H1 (cell line): ENCODE results near the gene OSBPL6. TPM values are rescaled to one million over a fixed set of nuclear protein-coding genes. Genes with fewer than 3 reads are reported as not detected.

Source experiments
- CTCF ChIA-PET: fragments of 300-600 bp; sonication (Branson Sonifier 250); formaldehyde crosslinking; loops from one replicate; lab custom pipeline; 2021; ENCODE audit not compliant: partially characterized antibody; lab: Charles Lee
- POLR2A ChIA-PET: fragments of 300-600 bp; sonication (Branson Sonifier 250); formaldehyde crosslinking; loops from one replicate; lab custom pipeline; 2021; ENCODE audit warnings: inconsistent platforms; ENCODE audit not compliant: partially characterized antibody; lab: Charles Lee
- DNase-seq, 2 experiments: peaks; one replicate each; pipeline versions ENCODE4 v3.0.0 to v3.0.0-alpha.2; 2010 to 2022; ENCODE audit warnings: low spot score in 2 of 2, low read depth in 1 of 2, mixed read lengths in 1 of 2
- FAIRE-seq: peaks from 2 replicates; lab custom pipeline; 2011; peaks lifted over from hg19 to GRCh38; lab: Jason Lieb, UNC
- H2AFZ ChIP-seq: 2 replicates; pipeline ENCODE4 v1.8.1; 2012; ENCODE audit warnings: low read length, inconsistent platforms
- H2AK5ac ChIP-seq: 2 replicates; pipeline ENCODE4 v1.6.1; 2013; ENCODE audit warnings: low read depth, low read length
- H2BK120ac ChIP-seq: replicated peaks from 2 replicates; pipeline ENCODE3; 2013; ENCODE audit warnings: low read depth, low read length, inconsistent platforms
- H2BK12ac ChIP-seq: 2 replicates; pipeline ENCODE4 v1.6.1; 2013; ENCODE audit warnings: low read depth, low read length
- H2BK15ac ChIP-seq: 2 replicates; pipeline ENCODE4 v1.6.1; 2013; ENCODE audit warnings: low read length
- H2BK20ac ChIP-seq: 2 replicates; pipeline ENCODE4 v1.6.1; 2013; ENCODE audit warnings: low read length
- H2BK5ac ChIP-seq: 2 replicates; pipeline ENCODE4 v1.6.1; 2013; ENCODE audit warnings: low read depth, low read length
- H3K14ac ChIP-seq: 2 replicates; pipeline ENCODE4 v1.6.1; 2013; ENCODE audit warnings: inconsistent platforms; ENCODE audit not compliant: insufficient read length
- H3K18ac ChIP-seq: 2 replicates; pipeline ENCODE4 v1.6.1; 2013; ENCODE audit warnings: low read length; ENCODE audit errors: extremely low read depth
- H3K23ac ChIP-seq: 2 replicates; pipeline ENCODE4 v1.6.1; 2013; ENCODE audit warnings: inconsistent platforms; ENCODE audit not compliant: insufficient read length
- H3K23me2 ChIP-seq: 2 replicates; pipeline ENCODE4 v1.6.1; 2013; ENCODE audit warnings: low read depth, low read length
- H3K27ac ChIP-seq: 2 replicates; pipeline ENCODE4 v1.6.1; 2011; ENCODE audit warnings: low read depth, low read length, inconsistent platforms
- H3K27me3 ChIP-seq, 4 experiments: replicated peaks in 1 of 4; 1 replicate in 1 of 4; 2 replicates in 3 of 4; pipeline versions ENCODE4 v1.6.1 to v1.8.1; 2011 to 2013; ENCODE audit warnings: low read length in 3 of 4, mild to moderate bottlenecking in 3 of 4, inconsistent platforms in 2 of 4, mixed read lengths in 2 of 4, moderate library complexity in 1 of 4; ENCODE audit not compliant: control insufficient read depth in 3 of 4, insufficient read depth in 3 of 4; ENCODE audit errors: extremely low read depth in 1 of 4
- H3K36me3 ChIP-seq, 4 experiments: 2 replicates each; pipeline versions ENCODE4 v1.6.1 to v1.8.1; 2011 to 2013; ENCODE audit warnings: mild to moderate bottlenecking in 4 of 4, low read length in 3 of 4, moderate library complexity in 2 of 4, control low read depth in 1 of 4, inconsistent platforms in 1 of 4; ENCODE audit not compliant: insufficient read depth in 4 of 4, control insufficient read depth in 2 of 4
- H3K4ac ChIP-seq: replicated peaks from 2 replicates; pipeline ENCODE3; 2013; ENCODE audit warnings: low read length, low read depth, mixed read lengths, inconsistent platforms; ENCODE audit not compliant: insufficient read length
- H3K4me1 ChIP-seq, 4 experiments: replicated peaks in 1 of 4; 1 replicate in 1 of 4; 2 replicates in 3 of 4; pipeline versions ENCODE4 v1.6.1 to v1.8.1; 2011 to 2013; ENCODE audit warnings: low read length in 3 of 4, inconsistent platforms in 2 of 4, mixed read lengths in 1 of 4; ENCODE audit not compliant: insufficient read depth in 4 of 4, control insufficient read depth in 3 of 4
- H3K4me2 ChIP-seq, 2 experiments: 2 replicates each; pipeline versions ENCODE4 v1.6.1 to v1.8.1; 2011 to 2013; ENCODE audit warnings: low read depth in 2 of 2, low read length in 2 of 2, control low read depth in 1 of 2, inconsistent platforms in 1 of 2, mild to moderate bottlenecking in 1 of 2; ENCODE audit not compliant: insufficient read depth in 1 of 2
- H3K4me3 ChIP-seq, 4 experiments: fragments of 200-600, 300-600 bp in 1 of 4; sonication (generic), shearing (Covaris generic), sonication (Bioruptor Twin) in 1 of 4; 2 replicates each; pipeline versions ENCODE4 v1.5.1 to v1.8.1; 2011 to 2016; ENCODE audit warnings: low read length in 4 of 4, low read depth in 3 of 4, control low read depth in 2 of 4, inconsistent platforms in 2 of 4, mild to moderate bottlenecking in 2 of 4, mixed read lengths in 1 of 4, moderate library complexity in 1 of 4; ENCODE audit not compliant: insufficient read depth in 2 of 4; ENCODE audit errors: extremely low read depth in 1 of 4
- H3K56ac ChIP-seq: replicated peaks from 2 replicates; pipeline ENCODE3; 2013; ENCODE audit warnings: low read depth, mild to moderate bottlenecking, mixed read lengths, low read length, inconsistent platforms; ENCODE audit not compliant: insufficient read length
- H3K79me1 ChIP-seq: 2 replicates; pipeline ENCODE4 v1.6.1; 2013; ENCODE audit warnings: low read depth, low read length, control low read depth
- H3K79me2 ChIP-seq, 2 experiments: 2 replicates each; pipeline versions ENCODE4 v1.6.1 to v1.8.1; 2012 to 2013; ENCODE audit warnings: low read length in 2 of 2, mild to moderate bottlenecking in 2 of 2, inconsistent platforms in 1 of 2; ENCODE audit not compliant: insufficient read depth in 2 of 2, control insufficient read depth in 1 of 2
- H3K9ac ChIP-seq, 4 experiments: replicated peaks in 1 of 4; 1 replicate in 1 of 4; 2 replicates in 3 of 4; pipeline versions ENCODE4 v1.6.1 to v1.8.1; 2011 to 2013; ENCODE audit warnings: low read depth in 3 of 4, low read length in 3 of 4, control low read depth in 2 of 4, mild to moderate bottlenecking in 2 of 4, moderate library complexity in 2 of 4, inconsistent platforms in 1 of 4; ENCODE audit errors: extremely low read depth in 1 of 4
- H3K9me3 ChIP-seq, 2 experiments: 2 replicates each; pipeline versions ENCODE4 v1.6.1 to v1.8.1; 2012 to 2013; ENCODE audit warnings: mild to moderate bottlenecking in 2 of 2, moderate library complexity in 2 of 2, control low read depth in 1 of 2, inconsistent platforms in 1 of 2, low read depth in 1 of 2, low read length in 1 of 2, mixed read lengths in 1 of 2; ENCODE audit not compliant: insufficient read depth in 2 of 2
- H4K20me1 ChIP-seq, 2 experiments: replicated peaks in 1 of 2; 2 replicates each; pipeline versions ENCODE3 to v1.8.1; 2011 to 2013; ENCODE audit warnings: inconsistent platforms in 2 of 2, low read length in 2 of 2, mild to moderate bottlenecking in 1 of 2; ENCODE audit not compliant: insufficient read depth in 2 of 2, control insufficient read depth in 1 of 2
- H4K5ac ChIP-seq: 2 replicates; pipeline ENCODE4 v1.6.1; 2013; ENCODE audit warnings: low read length, low read depth, mixed read lengths, inconsistent platforms; ENCODE audit not compliant: insufficient read length
- H4K8ac ChIP-seq: 2 replicates; pipeline ENCODE4 v1.8.0; 2013; ENCODE audit warnings: mild to moderate bottlenecking, moderate library complexity, low read length, inconsistent platforms; ENCODE audit not compliant: insufficient read depth; ENCODE audit errors: extremely low read depth
- H4K91ac ChIP-seq: replicated peaks from 2 replicates; pipeline ENCODE3; 2013; ENCODE audit warnings: low read length, mixed read lengths, inconsistent platforms; ENCODE audit not compliant: insufficient read length
- BCL11A ChIP-seq, 2 experiments: IDR thresholded peaks; one replicate each; pipeline ENCODE4 v1.6.1; 2011; ENCODE audit warnings: low read depth in 2 of 2, low read length in 2 of 2, mild to moderate bottlenecking in 2 of 2
- KDM5A ChIP-seq: fragments of 200-600 bp; IDR thresholded peaks from 2 replicates; pipeline ENCODE4 v1.7.1; 2012; ENCODE audit warnings: mild to moderate bottlenecking, low read length, inconsistent platforms, mixed read lengths
- NRF1 ChIP-seq: IDR thresholded peaks from 2 replicates; pipeline ENCODE4 v1.6.1; 2011; ENCODE audit warnings: mild to moderate bottlenecking, low read depth, low read length, improper control_type of control experiment
- POLR2A ChIP-seq, 2 experiments: IDR thresholded peaks; 1 replicate in 1 of 2; 2 replicates in 1 of 2; pipeline ENCODE4 v1.6.1; 2011; ENCODE audit warnings: low read depth in 2 of 2, low read length in 2 of 2, mild to moderate bottlenecking in 2 of 2; ENCODE audit errors: control extremely low read depth in 1 of 2
- SIN3A ChIP-seq, 2 experiments: IDR thresholded peaks in 1 of 2; conservative IDR thresholded peaks in 1 of 2; 2 replicates each; pipeline ENCODE4 v1.6.1; 2011 to 2012; ENCODE audit warnings: low read length in 2 of 2, improper control_type of control experiment in 1 of 2, low read depth in 1 of 2, mild to moderate bottlenecking in 1 of 2
- SP2 ChIP-seq: IDR thresholded peaks from 2 replicates; pipeline ENCODE4 v1.6.1; 2012; ENCODE audit warnings: mild to moderate bottlenecking, low read length, inconsistent platforms
- SRF ChIP-seq: IDR thresholded peaks from 2 replicates; pipeline ENCODE4 v1.6.1; 2011; ENCODE audit warnings: mild to moderate bottlenecking, low read depth, low read length, moderate library complexity
- TEAD4 ChIP-seq: IDR thresholded peaks from 2 replicates; pipeline ENCODE4 v1.6.1; 2012; ENCODE audit warnings: low read depth, low read length, inconsistent platforms, mixed read lengths
- WGBS, 2 experiments: shearing (Covaris generic) in 1 of 2; methylation state at CpG; one replicate each; pipeline versions ENCODE4 v1.1.6 to v1.1.7; 2013 to 2015; ENCODE audit warnings: low lambda C conversion rate in 2 of 2, mixed read lengths in 2 of 2, inconsistent platforms in 1 of 2, low coverage in 1 of 2, missing lambda C conversion rate in 1 of 2; ENCODE audit not compliant: insufficient replicate concordance in 2 of 2, insufficient coverage in 1 of 2, insufficient read length in 1 of 2; ENCODE audit errors: extremely low coverage in 1 of 2, missing lambda C conversion rate in 1 of 2; 5-methylcytosine and 5-hydroxymethylcytosine counted together
- polyA plus RNA-seq, 7 experiments: library from polyadenylated mRNA; depleted of rRNA in 3 of 7; stranded (reverse) in 5 of 7; unstranded in 2 of 7; fragments of >200 nt in 5 of 7; fragments of 200-250 nt in 2 of 7; gene quantifications; 1 replicate in 5 of 7; 2 replicates in 1 of 7; 4 replicates in 1 of 7; pipeline versions ENCODE4 v1.2.1 to v1.2.3, GENCODE V29; 2011 to 2013; ENCODE audit warnings: missing spikeins in 2 of 7, mixed read lengths in 2 of 7
- total RNA-seq: library from RNA; stranded (reverse); fragmentation: NEBNext Ultra II Directional; extraction: Animal tissue kit (Norgen Biotek cat#: 25700); gene quantifications from 2 replicates; pipeline ENCODE4 v1.2.1, GENCODE V29; 2021

Gene OSBPL6
- total and polyA plus RNA-seq, 2 of the 8 experiments (the other 6 are each of a cell fraction or from before 2014, with no cell fraction given), result 1.7 to 5.6 TPM

DNA sequence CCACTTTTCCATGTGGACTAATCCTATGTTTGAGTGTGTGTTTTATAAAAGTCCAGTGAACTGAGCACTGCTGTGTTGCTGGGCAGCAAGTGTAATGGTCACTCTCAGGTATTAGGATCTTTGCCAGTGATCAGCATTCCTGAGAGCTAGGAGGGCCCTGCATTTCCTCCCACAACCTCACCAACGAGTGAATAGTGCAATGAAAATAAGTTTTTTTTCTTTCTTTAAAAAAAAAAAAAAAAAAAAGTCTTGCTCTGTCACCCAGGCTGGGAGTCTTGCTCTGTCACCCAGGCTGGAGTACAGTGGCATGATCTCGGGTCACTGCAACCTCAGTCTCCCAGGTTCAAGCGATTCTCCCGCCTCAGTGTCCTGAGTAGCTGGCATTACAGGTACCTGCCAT is 6.5 kb upstream of the OSBPL6 start:
- H4K8ac ChIP-seq, result no peak overlapping the region
- H3K9me3 ChIP-seq, result no peaks in the 10 kb centered on the region
- no peak overlapping the region for H2AFZ ChIP-seq

More for the DNA sequence above, 6.5 kb upstream of the OSBPL6 start:
- H3K23ac ChIP-seq, result no peak overlapping the region
- H3K23me2 ChIP-seq, result no peaks in the 10 kb centered on the region
- H3K79me2 ChIP-seq, result no peaks in the 10 kb centered on the region
- FAIRE-seq (no peak), DNase-seq (no peak)
- no peaks in the 10 kb centered on the region for H3K36me3 ChIP-seq
- no peak overlapping the region for H3K4ac ChIP-seq
- no peak overlapping the region for H3K56ac ChIP-seq
- no peak overlapping the region for H3K14ac ChIP-seq
- TF ChIP-seq SIN3A (conservative IDR thresholded peaks at IDR 0.05 in 1 of 2, IDR thresholded peaks at IDR 0.05 in 1 of 2; ENCODE audit: low read depth in 1 of 2, low read length in 2 of 2) (no peak), KDM5A (no peak), POLR2A (IDR thresholded peaks at IDR 0.05; ENCODE audit: control extremely low read depth in 1 of 2, low read depth in 2 of 2, low read length in 2 of 2) (no peak), SP2 (no peak), SRF (no peak), NRF1 (no peak), BCL11A (IDR thresholded peaks at IDR 0.05; ENCODE audit: low read depth in 2 of 2, low read length in 2 of 2) (no peak), TEAD4 (no peak)
- H3K27ac ChIP-seq, result no peak overlapping the region
- 95% methylated on average over 4 of the region's 4 CpGs; no CpG with 5 or more reads in 1 of the 2 experiments for WGBS, 2 experiments
- ChIA-PET POLR2A (no interaction called here), CTCF (interaction anchor here (0.8 kb wide), 1 partner anchor 195 kb away, joined by 3 read pairs; no protein-coding TSS in a partner anchor)
- no peak overlapping the region for H3K4me3 ChIP-seq
- no peak overlapping the region for H4K5ac ChIP-seq
- no peaks in the 10 kb centered on the region for H3K79me1 ChIP-seq
- no peak overlapping the region for H2BK15ac ChIP-seq
- H3K9ac ChIP-seq, result no peak overlapping the region
- H2BK5ac ChIP-seq, result no peak overlapping the region
- H2AK5ac ChIP-seq, result no peak overlapping the region
- peaks cover 0 to 3% of the 10 kb centered on the region in 2 experiments for H4K20me1 ChIP-seq
- H3K4me2 ChIP-seq, result no peak overlapping the region
- H4K91ac ChIP-seq, result no peak overlapping the region
- no peak overlapping the region for H2BK20ac ChIP-seq
- H3K27me3 ChIP-seq, result peaks cover 3 to 18% (median 16%) of the 10 kb centered on the region in 4 experiments
- no peak overlapping the region for H2BK120ac ChIP-seq
- H2BK12ac ChIP-seq, result no peak overlapping the region
- no peak overlapping the region for H3K18ac ChIP-seq
- H3K4me1 ChIP-seq, result no peaks in the 10 kb centered on the region
